Endothelial cell (in vitro differentiated cells): ENCODE results near the gene NIFK. TPM values are rescaled to one million over a fixed set of nuclear protein-coding genes. Genes with fewer than 3 reads are reported as not detected.
A peak's percentile ranks its signal among the peaks of the same experiment; 100 is the strongest.

ENCODE experiments used
- DNase-seq: peaks from one replicate; pipeline ENCODE4 v3.0.0; 2021; ENCODE audit warnings: low spot score
- H3K27ac Mint-ChIP-seq: one replicate; pipeline ENCODE4 v1.8.0; 2021; ENCODE audit warnings: mixed read lengths, inconsistent platforms; ENCODE audit not compliant: unreplicated experiment
- H3K27me3 Mint-ChIP-seq: one replicate; pipeline ENCODE4 v1.8.0; 2021; ENCODE audit warnings: mild to moderate bottlenecking, moderate library complexity, mixed read lengths, inconsistent platforms; ENCODE audit not compliant: unreplicated experiment
- H3K36me3 Mint-ChIP-seq: one replicate; pipeline ENCODE4 v1.8.0; 2021; ENCODE audit warnings: mild to moderate bottlenecking, low read depth, mixed read lengths, inconsistent platforms; ENCODE audit not compliant: unreplicated experiment
- H3K4me1 Mint-ChIP-seq: one replicate; pipeline ENCODE4 v1.8.0; 2021; ENCODE audit warnings: mild to moderate bottlenecking, mixed read lengths, inconsistent platforms; ENCODE audit not compliant: unreplicated experiment
- H3K4me3 Mint-ChIP-seq: one replicate; pipeline ENCODE4 v1.8.0; 2021; ENCODE audit warnings: mild to moderate bottlenecking, mixed read lengths, inconsistent platforms; ENCODE audit not compliant: unreplicated experiment
- H3K9me3 Mint-ChIP-seq: one replicate; pipeline ENCODE4 v1.8.0; 2021; ENCODE audit warnings: mixed read lengths, inconsistent platforms; ENCODE audit not compliant: unreplicated experiment
- long read RNA-seq: library from polyadenylated mRNA; unstranded; transcript quantifications from one replicate; pipeline ENCODE4 v2.0.0, GENCODE V29; 2020; ENCODE audit not compliant: unreplicated experiment
- total RNA-seq: library from RNA; stranded (reverse); fragmentation: NEBNext Ultra II Directional; extraction: Animal tissue kit (Norgen Biotek cat#: 25700); gene quantifications from one replicate; pipeline ENCODE4 v1.2.1, GENCODE V29; 2021; ENCODE audit not compliant: unreplicated experiment
- TF ChIP-seq, protein P1 (sequence below): fragments of 200-600 bp; sonication (generic); IDR thresholded peaks from one replicate; pipeline ENCODE4 v1.5.0; 2021; ENCODE audit warnings: antibody characterized with exemption; ENCODE audit not compliant: unreplicated experiment

NIFK gene
- 153 TPM for total RNA-seq
- long read RNA-seq, transcript NIFK-205 (4 exons, 1,096 nt) = minor isoform, 24 of 84 reads
- long read RNA-seq, transcript NIFK-201 (7 exons, 1,734 nt) = major isoform, 40 of 84 reads
- long read RNA-seq, partial matches to known transcripts = 10 of 84 reads
- long read RNA-seq, other reads (novel, unspliced or antisense) = 6 of 84 reads

DNA sequence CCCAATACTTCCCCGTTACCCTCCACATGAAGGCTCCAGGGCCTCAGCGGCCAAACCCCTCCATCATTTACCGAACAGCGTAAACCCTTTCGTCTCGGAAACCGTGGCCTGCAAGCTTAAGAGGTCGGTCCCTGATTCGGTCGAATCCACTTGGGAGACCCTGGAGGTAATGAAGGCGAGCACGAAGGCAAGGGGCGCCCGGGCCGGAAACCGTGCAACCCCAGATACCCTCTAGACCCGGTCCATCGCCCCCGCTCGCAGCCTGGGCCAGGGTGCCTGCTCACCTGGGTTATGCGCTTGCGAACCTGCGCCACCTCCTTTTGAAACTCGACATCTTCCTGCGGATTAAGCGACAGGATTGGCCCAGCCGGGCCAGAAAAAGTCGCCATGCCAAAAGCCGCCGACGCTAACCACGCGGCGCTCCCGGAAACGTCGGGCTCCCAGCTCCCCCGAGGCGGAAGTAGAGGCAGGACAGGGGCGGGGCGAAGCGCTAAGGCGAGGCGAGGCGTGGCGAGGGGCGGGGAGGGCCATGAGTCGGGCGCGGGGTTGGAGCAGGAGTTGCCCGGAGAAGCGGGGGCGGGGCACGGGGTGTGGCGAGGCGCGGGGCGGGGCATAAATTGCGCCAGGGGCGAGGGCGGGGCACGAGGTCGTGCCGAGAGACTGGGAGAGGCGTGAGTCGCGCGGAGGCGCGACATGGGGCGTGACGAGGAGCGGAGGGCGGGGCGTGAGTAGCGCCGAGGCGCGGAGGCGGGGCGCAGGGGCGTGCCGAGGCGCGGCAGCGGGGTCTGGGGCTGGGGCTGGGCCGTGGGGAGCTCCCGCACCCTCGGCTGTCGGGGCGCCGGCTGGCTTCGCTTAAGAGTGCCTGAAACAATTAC, at the start of gene NIFK:
Gene NIFK (minus strand): TSS at position 414 of the 875 bp plus-strand sequence. CDS start 25 bp downstream, at position 389.
- peaks cover 6% of the 10 kb centered on the region for H3K27me3 Mint-ChIP-seq
- H3K27ac Mint-ChIP-seq = peak within 1 kb of the TSS; percentile 89
- DNase-seq = peak; percentile 100
- H3K4me1 Mint-ChIP-seq = peaks cover 41% of the 10 kb centered on the region
- H3K9me3 Mint-ChIP-seq = no peaks in the 10 kb centered on the region
- H3K36me3 Mint-ChIP-seq = peaks cover 25% of the 10 kb centered on the region
- TF ChIP-seq, protein P1, sequence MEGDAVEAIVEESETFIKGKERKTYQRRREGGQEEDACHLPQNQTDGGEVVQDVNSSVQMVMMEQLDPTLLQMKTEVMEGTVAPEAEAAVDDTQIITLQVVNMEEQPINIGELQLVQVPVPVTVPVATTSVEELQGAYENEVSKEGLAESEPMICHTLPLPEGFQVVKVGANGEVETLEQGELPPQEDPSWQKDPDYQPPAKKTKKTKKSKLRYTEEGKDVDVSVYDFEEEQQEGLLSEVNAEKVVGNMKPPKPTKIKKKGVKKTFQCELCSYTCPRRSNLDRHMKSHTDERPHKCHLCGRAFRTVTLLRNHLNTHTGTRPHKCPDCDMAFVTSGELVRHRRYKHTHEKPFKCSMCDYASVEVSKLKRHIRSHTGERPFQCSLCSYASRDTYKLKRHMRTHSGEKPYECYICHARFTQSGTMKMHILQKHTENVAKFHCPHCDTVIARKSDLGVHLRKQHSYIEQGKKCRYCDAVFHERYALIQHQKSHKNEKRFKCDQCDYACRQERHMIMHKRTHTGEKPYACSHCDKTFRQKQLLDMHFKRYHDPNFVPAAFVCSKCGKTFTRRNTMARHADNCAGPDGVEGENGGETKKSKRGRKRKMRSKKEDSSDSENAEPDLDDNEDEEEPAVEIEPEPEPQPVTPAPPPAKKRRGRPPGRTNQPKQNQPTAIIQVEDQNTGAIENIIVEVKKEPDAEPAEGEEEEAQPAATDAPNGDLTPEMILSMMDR = no peak
- H3K4me3 Mint-ChIP-seq = peak within 1 kb of the TSS; percentile 98

DNA sequence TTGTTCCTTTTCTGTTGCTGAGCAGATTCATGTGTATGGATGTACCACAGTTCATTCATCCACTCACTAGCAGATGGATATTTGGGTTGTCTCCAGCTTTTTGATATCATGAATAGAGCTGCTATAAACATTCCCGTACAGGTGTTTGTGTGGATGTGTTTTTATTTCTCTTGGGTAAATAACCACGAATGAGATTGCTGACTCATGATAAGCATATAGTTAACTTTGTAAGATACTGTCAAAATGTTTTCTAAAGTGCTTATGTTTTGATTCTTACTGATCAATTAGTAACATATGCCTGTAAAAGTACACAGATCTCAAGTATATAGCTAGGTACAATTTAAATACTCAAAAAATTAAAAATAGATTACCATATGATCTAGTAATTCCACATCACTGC, 46.5 kb upstream of the NIFK start:
- Mint-ChIP-seq H3K4me1 (no peaks in the 10 kb centered on the region), H3K27ac (no peak overlapping the region), H3K36me3 (no peaks in the 10 kb centered on the region), H3K27me3 (peaks cover 3% of the 10 kb centered on the region), H3K9me3 (no peaks in the 10 kb centered on the region), H3K4me3 (no peak overlapping the region)
- no peak for DNase-seq
- TF ChIP-seq, protein P1 = no peak

DNA sequence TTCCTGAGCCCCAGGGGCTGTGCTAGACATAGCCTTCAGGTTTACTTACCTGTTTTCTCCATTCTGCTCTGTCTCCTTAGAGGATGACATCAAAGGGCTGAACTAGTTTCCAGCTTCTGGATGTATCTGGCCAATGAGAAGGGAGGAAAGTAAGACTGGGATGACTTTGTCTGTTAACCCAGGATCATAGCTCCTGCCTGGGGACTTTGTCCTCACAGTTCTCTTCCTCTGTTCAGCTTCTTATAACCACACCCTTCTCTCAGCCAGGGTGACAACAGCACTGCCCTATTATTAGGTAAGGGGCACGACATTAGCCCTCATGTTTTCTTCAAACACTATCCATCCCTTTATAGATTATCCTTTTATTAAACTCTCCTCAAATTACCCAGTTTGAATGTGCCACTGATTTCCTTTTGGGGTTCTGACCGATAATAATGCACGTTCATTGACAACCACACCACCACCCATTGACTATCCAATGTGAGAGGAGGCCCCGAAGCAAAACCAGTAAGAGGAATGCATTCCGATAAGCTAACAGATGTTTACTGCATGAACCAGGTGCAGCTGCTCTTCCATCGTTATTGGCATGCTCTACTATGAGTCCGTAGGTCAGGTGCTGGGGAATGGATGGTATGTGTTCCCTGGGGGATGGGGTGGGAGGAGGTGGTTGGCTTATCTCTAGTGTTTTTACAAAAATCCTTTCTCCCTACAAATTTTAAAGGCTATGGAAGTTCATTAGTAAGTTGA, 42.2 kb upstream of the NIFK start:
- Mint-ChIP-seq H3K9me3 (no peaks in the 10 kb centered on the region), H3K4me3 (peak overlapping the region; percentile 3), H3K36me3 (no peaks in the 10 kb centered on the region), H3K27me3 (peaks cover 4% of the 10 kb centered on the region), H3K27ac (no peak overlapping the region), H3K4me1 (peaks cover 13% of the 10 kb centered on the region)
- TF ChIP-seq, protein P1 = no peak
- no peak for DNase-seq

DNA sequence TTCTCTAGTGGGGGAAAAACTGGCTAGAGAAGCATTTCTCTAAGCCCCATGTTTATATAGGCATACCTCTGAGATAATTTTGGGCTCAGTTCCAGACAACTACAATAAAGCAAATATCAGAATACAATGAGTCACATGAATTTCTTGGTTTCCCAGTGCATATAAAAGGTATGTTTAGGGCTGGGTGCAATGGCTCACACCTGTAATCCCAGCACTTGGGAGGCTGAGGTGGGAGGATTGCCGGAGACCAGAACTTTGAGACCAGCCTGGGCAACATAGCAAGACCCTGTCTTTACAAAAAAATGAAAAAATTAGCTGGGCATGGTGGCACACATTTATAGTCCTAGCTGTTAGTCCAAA, 41.0 kb upstream of the NIFK start:
- Mint-ChIP-seq H3K36me3 (peaks cover 7% of the 10 kb centered on the region), H3K27me3 (peaks cover 4% of the 10 kb centered on the region), H3K9me3 (no peaks in the 10 kb centered on the region), H3K4me1 (peaks cover 23% of the 10 kb centered on the region), H3K27ac (no peak overlapping the region), H3K4me3 (no peak overlapping the region)
- TF ChIP-seq, protein P1 = no peak
- DNase-seq = no peak
